BJ (cell line): Measurements from ENCODE around the gene UBE4A. TPM values are rescaled to one million over a fixed set of nuclear protein-coding genes. Genes with fewer than 3 reads are reported as not detected.

Source experiments
- CTCF ChIA-PET: fragments of 350-600 bp; formaldehyde crosslinking; extraction: SDS; loops from one replicate; lab custom pipeline; 2021; ENCODE audit warnings: antibody characterized with exemption, inconsistent platforms; lab: Yijun Ruan, JAX
- POLR2A ChIA-PET: fragments of 300-600 bp; sonication (Branson Sonifier 250); formaldehyde crosslinking; extraction: SDS; loops from one replicate; lab custom pipeline; 2021; ENCODE audit warnings: antibody characterized with exemption; lab: Charles Lee
- DNase-seq: peaks from one replicate; pipeline ENCODE4 v3.0.0-alpha.2; 2011; ENCODE audit warnings: low read depth
- H3K27me3 ChIP-seq: 2 replicates; pipeline ENCODE4 v1.6.0; 2011; ENCODE audit warnings: low read length; ENCODE audit not compliant: control insufficient read depth, insufficient read depth
- H3K36me3 ChIP-seq: 2 replicates; pipeline ENCODE4 v1.5.1; 2011; ENCODE audit warnings: low read length; ENCODE audit not compliant: control insufficient read depth, insufficient read depth
- H3K4me3 ChIP-seq: 2 replicates; pipeline ENCODE4 v1.5.1; 2011; ENCODE audit warnings: low read depth, mild to moderate bottlenecking, control low read depth, low read length
- CTCF ChIP-seq: IDR thresholded peaks from 2 replicates; pipeline ENCODE4 v1.5.1; 2011; ENCODE audit warnings: low read depth, mild to moderate bottlenecking, control low read depth, inconsistent platforms, low read length, moderate library complexity; ENCODE audit not compliant: insufficient read depth
- polyA plus RNA-seq: library from polyadenylated mRNA; depleted of rRNA; stranded (reverse); fragments of >200 nt; gene quantifications from 2 replicates; pipeline ENCODE4 v1.2.3, GENCODE V29; 2011

UBE4A gene
- polyA plus RNA-seq, 1 experiment = 15.9 TPM

GRCh38 chr11:118373263-118373662 is 13.9 kb downstream of the UBE4A start:
- ChIA-PET POLR2A (interaction anchor here (0.6 kb wide), 1 partner anchor 89 kb away, joined by 8 read pairs; no protein-coding TSS in a partner anchor), CTCF (interaction anchor here (0.6 to 0.9 kb wide), 3 partner anchors 9 to 12 kb away, joined by 3 to 4 read pairs (median 3); no protein-coding TSS in a partner anchor)
- TF ChIP-seq CTCF = no peak
- Histone ChIP-seq H3K27me3 (no peaks in the 10 kb centered on the region), H3K4me3 (no peak overlapping the region), H3K36me3 (peaks cover 24% of the 10 kb centered on the region)
- DNase-seq = no peak

- no peaks in the 10 kb centered on the region for H3K27me3 ChIP-seq
- H3K36me3 ChIP-seq = peaks cover 19% of the 10 kb centered on the region
- CTCF ChIA-PET = interaction anchor here (0.6 kb wide), 1 partner anchor 11 kb away, joined by 4 read pairs; no protein-coding TSS in a partner anchor
- POLR2A ChIA-PET = no interaction called here
- no peak overlapping the region for H3K4me3 ChIP-seq
- TF ChIP-seq CTCF = no peak
- DNase-seq = no peak
Measured at GRCh38 chr11:118373871-118374270, 14.5 kb downstream of the UBE4A start.

GRCh38 chr11:118374729-118375128 is 15.3 kb downstream of the UBE4A start:
- no peak for DNase-seq
- POLR2A ChIA-PET = no interaction called here
- H3K4me3 ChIP-seq = no peak overlapping the region
- CTCF ChIA-PET = interaction anchor here (1.2 kb wide), 1 partner anchor 12 kb away, joined by 3 read pairs; no protein-coding TSS in a partner anchor
- H3K27me3 ChIP-seq = no peaks in the 10 kb centered on the region
- no peak for TF ChIP-seq CTCF
- H3K36me3 ChIP-seq = peaks cover 18% of the 10 kb centered on the region

- CTCF ChIA-PET = interaction anchor here (0.9 to 1.4 kb wide), 4 partner anchors 10 to 112 kb away, joined by 3 to 8 read pairs (median 3); no protein-coding TSS in a partner anchor
- POLR2A ChIA-PET = no interaction called here
- peaks cover 18% of the 10 kb centered on the region for H3K36me3 ChIP-seq
Measured at GRCh38 chr11:118375978-118376377, 16.6 kb downstream of the UBE4A start.

GRCh38 chr11:118379497-118379896 is 20.1 kb downstream of the UBE4A start:
- peaks cover 20% of the 10 kb centered on the region for H3K36me3 ChIP-seq

More at GRCh38 chr11:118375978-118376377, 16.6 kb downstream of the UBE4A start:
- TF ChIP-seq CTCF = no peak
- H3K4me3 ChIP-seq = no peak overlapping the region
- no peaks in the 10 kb centered on the region for H3K27me3 ChIP-seq
- no peak for DNase-seq

More at GRCh38 chr11:118379497-118379896, 20.1 kb downstream of the UBE4A start:
- TF ChIP-seq CTCF = no peak
- H3K27me3 ChIP-seq = no peaks in the 10 kb centered on the region
- POLR2A ChIA-PET = no interaction called here
- CTCF ChIA-PET = interaction anchor here (1.0 to 1.7 kb wide), 4 partner anchors 13 to 92 kb away, joined by 3 to 5 read pairs (median 4); no protein-coding TSS in a partner anchor
- H3K4me3 ChIP-seq = no peak overlapping the region
- no peak for DNase-seq
